RPMI8226 (cell line): ENCODE results near the gene FIG4.
"Not testable (repeated sequence)": the region's sequence is repeated elsewhere in the genome, so short reads cannot be mapped to it uniquely, and the experiment has no call there.

Source experiments
- DNase-seq: peaks from one replicate; pipeline ENCODE4 v3.0.0-alpha.2; 2015

Gene FIG4

GRCh38 chr6:109705258-109705657 is 14.2 kb downstream of the FIG4 start:
- peak; percentile 79 for DNase-seq

DNA sequence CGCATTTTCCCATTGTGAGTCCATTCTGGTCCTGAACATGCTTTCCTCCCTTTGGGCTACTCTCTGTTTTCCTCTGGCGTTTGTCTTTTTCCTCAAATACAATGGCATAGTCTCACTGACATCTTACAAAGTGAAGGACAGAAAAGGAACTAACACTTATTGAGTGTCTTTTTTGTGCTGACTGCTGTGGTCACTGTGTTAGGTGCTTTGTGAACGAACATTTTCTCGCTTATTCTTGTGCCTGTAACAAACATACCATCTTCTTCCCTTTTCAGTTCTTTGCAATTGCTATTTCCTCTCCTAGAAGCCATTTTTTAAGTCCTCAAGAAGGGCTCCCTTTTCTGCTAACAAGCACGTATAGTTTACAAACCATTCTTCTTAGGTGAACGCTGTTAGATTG is 15.4 kb downstream of the FIG4 start:
- no peak for DNase-seq

- not testable (repeated sequence) for DNase-seq
Measured at GRCh38 chr6:109708099-109708498, 17.0 kb downstream of the FIG4 start.

GRCh38 chr6:109713097-109713496 is 22.0 kb downstream of the FIG4 start:
- no peak for DNase-seq

- no peak for DNase-seq
Measured at GRCh38 chr6:109714166-109714565, 23.1 kb downstream of the FIG4 start.

- DNase-seq: no peak
Measured at GRCh38 chr6:109714611-109715010, 23.5 kb downstream of the FIG4 start.

DNA sequence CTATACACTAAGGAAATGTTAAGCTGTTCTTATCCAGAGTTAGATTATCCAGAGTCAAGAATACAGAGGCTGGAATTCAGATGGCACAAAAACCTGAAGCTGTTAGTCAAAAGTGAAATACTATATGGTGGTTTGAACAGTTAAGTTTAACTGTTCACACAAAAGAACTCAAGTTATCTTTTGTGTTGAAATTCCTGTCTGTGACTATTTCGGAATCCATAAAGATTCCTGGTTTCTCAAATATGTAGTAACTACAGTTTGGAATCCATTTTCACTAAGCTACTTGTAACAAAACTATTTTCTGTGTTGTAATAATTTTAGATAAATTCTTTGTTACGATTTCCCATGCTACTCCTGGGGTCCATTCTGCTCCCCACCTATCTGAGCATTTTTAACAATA is 24.5 kb downstream of the FIG4 start:
- DNase-seq: no peak

- DNase-seq: no peak
Measured at GRCh38 chr6:109717971-109718370, 26.9 kb downstream of the FIG4 start.

DNA sequence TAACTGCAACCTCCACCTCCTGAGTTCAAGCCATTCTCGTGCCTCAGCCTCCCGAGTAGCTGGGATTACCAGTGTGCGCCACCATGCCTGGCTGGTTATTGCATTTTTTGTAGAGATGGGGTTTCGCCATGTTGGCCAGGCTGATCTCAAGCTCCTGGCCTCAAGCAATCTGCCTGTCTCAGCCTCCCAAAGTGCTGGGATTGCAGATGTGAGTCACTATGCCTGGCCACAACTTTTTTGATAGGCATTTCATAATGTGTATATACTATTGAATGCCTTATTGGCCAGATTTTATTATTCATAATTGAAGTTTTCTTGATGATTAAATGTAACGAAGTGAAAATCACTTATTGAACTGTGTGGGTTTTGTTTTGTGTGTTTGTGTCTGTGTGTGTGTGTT is 27.9 kb downstream of the FIG4 start:
- no peak for DNase-seq

DNA sequence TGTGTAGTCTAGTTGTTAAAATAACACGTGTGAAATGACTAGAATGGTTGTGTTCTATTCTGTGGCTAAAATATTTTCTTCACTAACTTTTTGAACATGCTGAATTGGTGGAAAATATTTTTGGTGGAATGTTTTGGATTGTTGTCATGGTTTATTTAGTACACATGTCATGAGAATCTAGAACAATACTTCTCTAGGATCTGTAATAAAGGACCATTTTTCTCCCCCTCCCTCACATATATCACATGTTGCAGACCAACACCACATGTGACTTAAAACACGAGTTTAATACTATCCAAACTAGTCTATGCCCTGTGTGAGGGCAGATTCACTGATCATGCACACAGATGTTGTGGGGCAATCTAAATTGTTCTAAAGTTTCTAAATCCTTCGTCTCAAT is 29.2 kb downstream of the FIG4 start:
- no peak for DNase-seq

GRCh38 chr6:109722011-109722410 is 30.9 kb downstream of the FIG4 start:
- DNase-seq: no peak

GRCh38 chr6:109722564-109723254 is 31.6 kb downstream of the FIG4 start:
- DNase-seq: no peak

DNA sequence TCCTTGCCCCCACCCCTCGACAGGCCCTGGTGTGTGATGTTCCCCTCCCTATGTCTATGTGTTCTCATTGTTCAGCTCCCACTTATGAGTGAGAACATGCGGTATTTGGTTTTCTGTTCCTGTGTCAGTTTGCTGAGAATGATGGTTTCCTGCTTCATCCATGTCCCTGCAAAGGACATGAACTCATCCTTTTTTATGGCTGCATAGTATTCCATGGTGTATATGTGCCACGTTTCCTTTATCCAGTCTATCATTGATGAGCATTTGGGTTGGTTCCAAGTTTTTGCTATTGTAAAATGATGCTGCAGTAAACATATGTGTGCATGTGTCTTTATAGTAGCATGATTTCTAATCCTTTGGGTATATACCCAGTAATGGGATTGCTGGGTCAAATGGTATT is 34.2 kb downstream of the FIG4 start:
- not testable (repeated sequence) for DNase-seq

DNA sequence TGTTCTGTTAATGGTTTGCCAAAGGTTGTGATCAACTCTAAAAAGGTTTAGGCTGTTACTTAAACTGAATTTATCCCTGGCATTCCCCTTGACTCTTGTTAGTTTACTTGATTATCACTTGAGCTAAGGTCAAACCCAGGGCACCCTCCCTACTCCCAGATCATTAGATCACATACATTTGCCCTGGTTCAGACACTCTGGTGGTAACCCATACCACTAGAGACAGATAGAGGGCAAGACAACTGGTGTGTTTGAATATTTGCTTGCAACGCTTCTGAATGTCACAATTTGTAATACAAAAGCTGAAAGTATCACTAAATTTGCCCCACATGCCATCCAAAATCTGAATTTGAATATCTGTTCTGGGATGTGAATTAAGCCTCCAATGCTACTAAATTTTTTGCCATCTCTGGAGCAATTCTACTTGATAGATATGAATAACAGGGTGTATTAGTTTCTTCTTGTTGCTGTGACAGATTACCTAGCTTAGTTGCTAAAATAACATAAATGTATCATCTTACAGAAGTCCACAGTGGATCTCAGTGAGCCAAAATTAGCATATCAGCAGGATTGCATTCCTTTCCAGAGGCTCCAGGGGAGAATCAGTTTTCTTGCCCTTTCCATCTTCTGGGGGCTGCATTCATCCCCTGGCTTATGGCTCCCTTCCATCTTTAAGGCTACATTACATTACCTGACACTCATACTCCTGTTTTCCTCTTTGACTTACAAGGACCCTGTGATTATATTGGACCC is 45.4 kb downstream of the FIG4 start:
- DNase-seq: no peak

GRCh38 chr6:109738255-109738654 is 47.2 kb downstream of the FIG4 start:
- no peak for DNase-seq

GRCh38 chr6:109738667-109739066 is 47.6 kb downstream of the FIG4 start:
- DNase-seq: no peak

DNA sequence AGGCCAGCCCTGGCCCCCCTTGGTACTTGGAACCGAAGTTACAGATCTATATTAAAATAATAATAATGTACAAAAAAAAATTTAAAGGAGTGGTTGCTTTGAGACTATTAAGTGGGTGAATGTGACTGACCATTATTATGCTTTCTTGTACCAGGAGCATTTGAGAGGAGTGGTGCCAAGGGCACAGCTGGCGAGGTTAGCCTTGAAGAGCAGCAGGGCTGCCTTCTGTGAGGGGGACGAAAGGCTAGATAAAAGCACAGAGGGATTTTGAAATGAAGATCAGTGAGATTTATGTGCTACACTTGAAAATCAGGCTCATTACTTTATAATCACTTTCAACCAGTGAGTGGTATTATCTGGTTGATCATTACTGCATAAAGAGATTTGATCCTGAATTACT is 48.6 kb downstream of the FIG4 start:
- no peak for DNase-seq

- no peak for DNase-seq
Measured at GRCh38 chr6:109740787-109741186, 49.7 kb downstream of the FIG4 start.

- no peak for DNase-seq
Measured at GRCh38 chr6:109743739-109744138, 52.6 kb downstream of the FIG4 start.

DNA sequence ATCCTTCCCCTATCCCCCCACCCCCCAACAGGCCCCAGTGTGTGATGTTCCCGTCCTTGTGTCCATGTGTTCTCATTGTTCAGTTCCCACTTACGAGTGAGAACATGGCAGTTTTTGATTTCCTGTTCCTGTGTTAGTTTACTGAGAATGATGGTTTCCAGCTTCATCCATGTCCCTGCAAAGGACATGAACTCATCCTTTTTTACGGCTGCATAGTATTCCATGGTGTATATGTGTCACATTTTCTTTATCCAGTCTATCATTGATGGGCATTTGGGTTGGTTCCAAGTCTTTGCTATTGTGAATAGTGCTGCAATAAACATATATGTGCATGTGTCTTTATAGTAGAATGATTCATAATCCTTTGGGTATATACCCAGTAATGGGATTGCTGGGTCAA is 53.7 kb downstream of the FIG4 start:
- not testable (repeated sequence) for DNase-seq

GRCh38 chr6:109747221-109747620 is 56.1 kb downstream of the FIG4 start:
- no peak for DNase-seq

DNA sequence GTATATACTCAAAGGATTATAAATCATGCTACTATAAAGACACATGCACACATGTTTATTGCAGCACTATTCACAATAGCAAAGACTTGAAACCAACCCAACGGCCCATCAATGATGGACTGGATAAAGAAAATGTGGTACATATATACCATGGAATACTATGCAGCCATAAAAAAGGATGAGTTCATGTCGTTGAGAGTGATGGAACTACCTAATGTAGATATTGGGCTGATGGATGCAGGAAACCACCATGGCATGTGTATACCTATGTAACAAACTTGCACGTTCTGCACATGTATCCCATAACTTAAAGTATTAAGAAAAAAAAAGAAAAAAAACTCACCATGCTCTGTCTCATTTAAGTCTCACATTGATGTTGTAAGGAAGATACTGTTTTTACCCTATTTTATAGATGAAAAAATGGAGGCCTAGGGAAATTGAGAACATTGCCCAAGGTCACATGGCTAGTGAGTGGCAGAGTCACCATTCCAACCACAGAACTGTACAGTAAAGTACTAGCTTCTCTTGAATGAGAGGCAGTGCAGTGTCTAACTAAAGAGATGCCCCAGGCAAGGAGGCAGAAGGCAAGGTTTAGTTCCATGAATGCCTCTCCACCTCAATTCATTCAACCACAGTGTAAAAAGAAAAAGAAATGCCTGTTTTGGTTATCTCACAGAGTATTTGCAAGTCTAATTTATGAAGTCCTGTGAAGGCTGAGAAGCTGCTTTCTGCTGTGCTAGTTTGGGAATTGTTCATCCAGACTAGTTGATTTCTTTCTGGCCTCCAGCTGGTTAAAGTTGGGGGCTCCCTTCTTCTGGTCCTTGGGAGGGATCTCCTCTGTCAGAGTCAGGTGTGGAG is 68.2 kb downstream of the FIG4 start:
- no peak for DNase-seq

DNA sequence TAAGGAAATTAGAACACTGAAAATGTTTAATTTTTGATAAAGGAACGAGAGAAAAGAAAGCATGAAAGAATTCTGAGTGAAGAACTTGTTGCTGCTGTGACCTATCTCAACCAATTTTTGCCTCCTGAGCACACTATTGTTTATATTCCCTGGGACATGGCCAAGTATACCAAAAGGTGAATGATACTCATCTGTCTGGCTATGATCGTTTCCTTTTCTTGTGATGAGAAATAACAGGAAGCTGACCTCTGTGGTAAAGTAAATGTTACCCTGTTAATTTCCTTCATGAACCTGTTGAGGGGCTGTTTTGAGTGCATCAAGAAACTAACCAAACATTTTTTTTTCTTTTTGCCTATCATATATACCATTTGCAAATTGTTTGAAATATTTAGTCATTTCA is 69.1 kb downstream of the FIG4 start:
- DNase-seq: no peak

- no peak for DNase-seq
Measured at GRCh38 chr6:109762166-109762565, 71.1 kb downstream of the FIG4 start.
